Mesenchymal stem cell (in vitro differentiated cells and primary cell): ENCODE measurements around the gene NAV2.
"Not testable (repeated sequence)": the region's sequence is repeated elsewhere in the genome, so short reads cannot be mapped to it uniquely, and the experiment has no call there.

Source experiments
- DNase-seq: peaks from one replicate; pipeline ENCODE4 v3.0.0-alpha.2; 2013
- H2AFZ ChIP-seq: one replicate; pipeline ENCODE4 v1.6.1; 2013; ENCODE audit warnings: low read depth, mild to moderate bottlenecking, control low read depth, inconsistent platforms, low read length, moderate library complexity
- H2AK5ac ChIP-seq: 2 replicates; pipeline ENCODE4 v1.6.1; 2013; ENCODE audit warnings: low read length, moderate library complexity, mild to moderate bottlenecking, inconsistent platforms; ENCODE audit not compliant: severe bottlenecking
- H2BK120ac ChIP-seq: one replicate; pipeline ENCODE4 v1.6.1; 2013; ENCODE audit warnings: low read depth, mild to moderate bottlenecking, inconsistent platforms, low read length, moderate library complexity
- H2BK12ac ChIP-seq, 2 experiments: one replicate each; pipeline ENCODE4 v1.6.1; 2013; ENCODE audit warnings: inconsistent platforms in 2 of 2, low read length in 2 of 2, mild to moderate bottlenecking in 2 of 2, moderate library complexity in 2 of 2, control low read depth in 1 of 2
- H2BK15ac ChIP-seq: one replicate; pipeline ENCODE4 v1.6.1; 2013; ENCODE audit warnings: mild to moderate bottlenecking, low read depth, inconsistent platforms; ENCODE audit not compliant: poor library complexity, severe bottlenecking
- H2BK5ac ChIP-seq: 2 replicates; pipeline ENCODE4 v1.6.1; 2013; ENCODE audit warnings: low read depth, mild to moderate bottlenecking, low read length, control low read depth, inconsistent platforms; ENCODE audit not compliant: poor library complexity, severe bottlenecking
- H3K14ac ChIP-seq, 2 experiments: one replicate each; pipeline ENCODE4 v1.6.1; 2013; ENCODE audit warnings: inconsistent platforms in 2 of 2, low read length in 2 of 2, control low read depth in 1 of 2, mild to moderate bottlenecking in 1 of 2, moderate library complexity in 1 of 2
- H3K18ac ChIP-seq, 2 experiments: one replicate each; pipeline ENCODE4 v1.6.1; 2013; ENCODE audit warnings: inconsistent platforms in 2 of 2, low read length in 2 of 2, control low read depth in 1 of 2, low read depth in 1 of 2, mild to moderate bottlenecking in 1 of 2
- H3K23ac ChIP-seq, 2 experiments: one replicate each; pipeline ENCODE4 v1.6.1; 2013; ENCODE audit warnings: inconsistent platforms in 2 of 2, low read length in 2 of 2, mild to moderate bottlenecking in 2 of 2, moderate library complexity in 2 of 2, control low read depth in 1 of 2
- H3K27ac ChIP-seq: 2 replicates; pipeline ENCODE4 v1.5.1; 2013; ENCODE audit warnings: mild to moderate bottlenecking, moderate library complexity, low read length, control low read depth, inconsistent platforms; ENCODE audit not compliant: poor library complexity, severe bottlenecking
- H3K27me3 ChIP-seq, 2 experiments: 2 replicates each; pipeline versions ENCODE4 v1.6.1 to v1.7.0; 2013; ENCODE audit warnings: low read length in 2 of 2, mild to moderate bottlenecking in 2 of 2, moderate library complexity in 2 of 2, control low read depth in 1 of 2, inconsistent platforms in 1 of 2; ENCODE audit not compliant: control insufficient read depth in 1 of 2, insufficient read depth in 1 of 2
- H3K36me3 ChIP-seq, 2 experiments: 2 replicates each; pipeline versions ENCODE4 v1.6.1 to v1.7.0; 2013; ENCODE audit warnings: low read length in 2 of 2, control low read depth in 1 of 2, inconsistent platforms in 1 of 2, low read depth in 1 of 2, mild to moderate bottlenecking in 1 of 2; ENCODE audit not compliant: insufficient read depth in 2 of 2, control insufficient read depth in 1 of 2
- H3K4ac ChIP-seq, 2 experiments: one replicate each; pipeline ENCODE4 v1.6.1; 2013; ENCODE audit warnings: inconsistent platforms in 2 of 2, low read length in 2 of 2, mild to moderate bottlenecking in 2 of 2, moderate library complexity in 2 of 2, control low read depth in 1 of 2, low read depth in 1 of 2
- H3K4me1 ChIP-seq: 2 replicates; pipeline ENCODE4 v1.6.1; 2013; ENCODE audit warnings: low read depth, low read length, control low read depth; ENCODE audit not compliant: control insufficient read depth, insufficient read depth
- H3K4me2 ChIP-seq: 2 replicates; pipeline ENCODE4 v1.6.1; 2013; ENCODE audit warnings: low read length, mild to moderate bottlenecking, inconsistent platforms; ENCODE audit not compliant: poor library complexity, severe bottlenecking
- H3K4me3 ChIP-seq, 2 experiments: 2 replicates each; pipeline versions ENCODE4 v1.5.1 to v1.7.0; 2013; ENCODE audit warnings: low read length in 2 of 2, mild to moderate bottlenecking in 2 of 2, control low read depth in 1 of 2, low read depth in 1 of 2; ENCODE audit not compliant: insufficient read depth in 1 of 2
- H3K79me1 ChIP-seq: replicated peaks from 2 replicates; pipeline ENCODE4 v1.6.1; 2013; ENCODE audit warnings: mild to moderate bottlenecking, control low read depth, low read length, inconsistent platforms; ENCODE audit not compliant: poor library complexity, severe bottlenecking
- H3K9ac ChIP-seq: 2 replicates; pipeline ENCODE4 v1.7.0; 2013; ENCODE audit warnings: mild to moderate bottlenecking, low read length, moderate library complexity
- H3K9me3 ChIP-seq: 2 replicates; pipeline ENCODE4 v1.7.0; 2013; ENCODE audit warnings: mild to moderate bottlenecking, low read length; ENCODE audit not compliant: control insufficient read depth
- H4K8ac ChIP-seq: one replicate; pipeline ENCODE4 v1.6.1; 2013; ENCODE audit warnings: inconsistent platforms, mild to moderate bottlenecking, low read length, moderate library complexity
- H4K91ac ChIP-seq: one replicate; pipeline ENCODE4 v1.6.1; 2013; ENCODE audit warnings: mild to moderate bottlenecking, low read length, inconsistent platforms
- WGBS: methylation state at CpG from one replicate; pipeline ENCODE4 v1.1.7; 2013; ENCODE audit warnings: mixed read lengths; 5-methylcytosine and 5-hydroxymethylcytosine counted together

The NAV2 gene

DNA sequence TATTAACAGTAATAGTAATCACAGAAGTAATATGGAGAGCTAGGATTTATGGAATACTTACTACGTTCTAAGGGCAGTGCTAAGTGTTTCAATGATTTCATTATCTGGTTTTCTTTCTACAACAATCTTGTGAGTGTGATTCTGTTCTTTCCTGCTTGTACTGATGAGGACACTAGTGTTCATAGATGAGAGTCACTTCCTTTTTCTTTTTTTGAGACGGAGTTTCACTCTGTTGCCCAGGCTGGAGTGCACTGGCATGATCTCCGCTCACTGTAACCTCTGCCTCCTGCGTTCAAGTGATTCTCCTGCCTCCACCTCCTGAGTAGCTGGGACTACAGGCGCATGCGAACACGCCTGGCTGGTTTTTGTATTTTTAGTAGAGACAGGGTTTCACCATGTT is 366.2 kb downstream of the NAV2 start:
- Histone ChIP-seq H3K14ac (no peak overlapping the region), H4K91ac (no peak overlapping the region), H3K4me1 (no peaks in the 10 kb centered on the region), H3K9ac (no peak overlapping the region), H2AK5ac (no peak overlapping the region), H3K27me3 (no peaks in the 10 kb centered on the region), H4K8ac (no peak overlapping the region), H3K4me2 (no peak overlapping the region), H3K18ac (no peak overlapping the region), H2BK15ac (no peak overlapping the region), H3K4me3 (no peak overlapping the region), H2BK120ac (no peak overlapping the region), H2BK5ac (no peak overlapping the region), H3K79me1 (no peaks in the 10 kb centered on the region), H2BK12ac (no peak overlapping the region), H2AFZ (no peak overlapping the region), H3K36me3 (peaks cover 23 to 90% of the 10 kb centered on the region in 2 experiments), H3K23ac (no peak overlapping the region), H3K27ac (no peak overlapping the region), H3K4ac (no peak overlapping the region), H3K9me3 (no peaks in the 10 kb centered on the region)
- DNase-seq = no peak
- WGBS = 96% methylated on average over 7 of the region's 7 CpGs

DNA sequence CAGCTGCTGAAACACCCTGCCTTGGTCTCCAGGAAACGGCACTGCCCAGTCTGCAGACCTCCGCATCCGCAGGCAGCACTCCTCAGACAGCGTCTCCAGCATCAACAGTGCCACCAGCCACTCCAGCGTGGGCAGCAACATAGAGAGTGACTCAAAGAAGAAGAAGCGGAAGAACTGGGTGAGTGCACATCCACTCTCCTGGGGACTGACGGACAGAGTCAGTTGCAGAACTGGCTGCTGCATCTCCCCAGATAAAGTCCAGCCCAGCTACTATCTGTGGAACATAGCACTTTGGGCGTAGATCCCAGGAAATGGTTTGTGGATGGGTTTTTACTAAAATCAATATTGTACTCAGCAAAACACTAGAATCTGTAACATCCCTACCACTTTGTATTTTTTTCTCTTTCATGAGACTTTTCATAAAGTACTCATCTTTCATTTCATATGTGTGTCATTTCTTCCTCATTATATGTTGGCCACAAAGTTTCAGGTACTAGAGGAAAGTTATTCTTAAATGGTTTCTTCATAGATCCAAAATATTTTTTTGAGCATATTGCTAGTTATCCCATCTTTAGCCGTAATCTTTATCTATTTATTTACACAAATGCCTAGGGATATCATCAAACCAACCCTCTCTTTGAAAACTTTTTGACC is 367.5 kb downstream of the NAV2 start:
- no peak for DNase-seq
- 78% methylated on average over 5 of the region's 9 CpGs for WGBS
- no peak overlapping the region for H3K4me3 ChIP-seq

DNA sequence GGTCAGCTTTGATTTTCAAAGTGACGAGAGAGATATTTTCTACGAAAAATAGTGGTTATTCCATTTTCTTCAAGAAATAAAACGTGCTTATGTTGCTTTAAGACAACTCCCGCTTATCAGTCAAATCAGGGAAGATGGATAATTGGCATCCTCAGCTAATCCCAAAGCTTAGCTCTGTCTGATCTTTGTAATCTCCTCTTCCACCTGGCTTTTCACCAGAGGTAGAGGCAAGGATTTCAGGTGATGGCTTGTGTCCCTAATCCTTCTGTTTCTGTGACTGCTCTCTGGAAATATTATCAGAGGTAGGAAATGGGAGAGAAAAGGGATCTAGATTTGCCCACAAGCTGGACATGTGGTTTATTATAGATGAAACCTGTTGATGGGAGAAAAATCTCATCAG is 368.7 kb downstream of the NAV2 start:
- Histone ChIP-seq H3K36me3 (peaks cover 27 to 100% of the 10 kb centered on the region in 2 experiments), H3K27ac (no peak overlapping the region), H3K4me2 (no peak overlapping the region), H3K79me1 (no peaks in the 10 kb centered on the region), H3K4ac (no peak overlapping the region), H3K9ac (no peak overlapping the region), H3K4me1 (no peaks in the 10 kb centered on the region), H2BK5ac (no peak overlapping the region), H3K27me3 (no peaks in the 10 kb centered on the region), H2BK12ac (no peak overlapping the region), H2BK15ac (no peak overlapping the region), H2BK120ac (no peak overlapping the region), H3K4me3 (no peak overlapping the region), H3K14ac (no peak overlapping the region), H3K9me3 (no peaks in the 10 kb centered on the region), H4K91ac (no peak overlapping the region), H3K18ac (no peak overlapping the region), H2AK5ac (no peak overlapping the region), H4K8ac (no peak overlapping the region), H3K23ac (no peak overlapping the region), H2AFZ (no peak overlapping the region)
- no peak for DNase-seq
- WGBS = 99% methylated on average over 4 of the region's 4 CpGs

More for the DNA sequence above, 367.5 kb downstream of the NAV2 start:
- peaks cover 24 to 99% of the 10 kb centered on the region in 2 experiments for H3K36me3 ChIP-seq
- no peaks in the 10 kb centered on the region for H3K4me1 ChIP-seq
- H3K79me1 ChIP-seq = no peaks in the 10 kb centered on the region
- no peak overlapping the region for H2BK15ac ChIP-seq
- H2BK5ac ChIP-seq = no peak overlapping the region
- H3K9ac ChIP-seq = no peak overlapping the region
- H3K4ac ChIP-seq = no peak overlapping the region
- H2AK5ac ChIP-seq = no peak overlapping the region
- H3K4me2 ChIP-seq = no peak overlapping the region
- no peak overlapping the region for H2BK12ac ChIP-seq
- H3K27ac ChIP-seq = no peak overlapping the region
- no peaks in the 10 kb centered on the region for H3K27me3 ChIP-seq
- no peak overlapping the region for H2AFZ ChIP-seq
- H3K23ac ChIP-seq = no peak overlapping the region
- no peak overlapping the region for H4K91ac ChIP-seq
- H3K9me3 ChIP-seq = no peaks in the 10 kb centered on the region
- H4K8ac ChIP-seq = no peak overlapping the region
- no peak overlapping the region for H3K14ac ChIP-seq
- H3K18ac ChIP-seq = no peak overlapping the region
- no peak overlapping the region for H2BK120ac ChIP-seq

DNA sequence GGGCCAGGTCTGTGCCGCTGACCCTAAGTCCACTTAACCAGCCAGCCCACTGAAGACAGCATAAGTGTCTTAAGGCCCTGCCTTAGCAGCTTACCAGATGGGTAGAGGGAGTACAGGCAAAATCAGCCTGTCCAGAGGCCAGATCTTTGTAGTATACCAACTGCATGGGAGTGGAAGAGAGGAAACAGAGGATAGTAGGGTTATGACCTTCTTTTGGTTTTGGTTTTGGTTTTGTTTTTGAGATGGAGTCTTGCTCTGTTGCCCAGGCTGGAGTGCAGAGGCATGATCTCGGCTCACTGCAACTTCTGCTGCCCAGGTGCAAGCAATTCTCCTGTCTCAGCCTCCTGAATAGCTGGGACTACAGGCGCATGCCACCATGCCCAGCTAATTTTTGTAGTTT is 371.2 kb downstream of the NAV2 start:
- H3K4me3 ChIP-seq, H2BK5ac ChIP-seq, H3K27ac ChIP-seq, H4K91ac ChIP-seq, H3K18ac ChIP-seq, H2BK12ac ChIP-seq, H3K9ac ChIP-seq, H3K9me3 ChIP-seq, H2BK120ac ChIP-seq, H3K4me1 ChIP-seq, H3K27me3 ChIP-seq, H4K8ac ChIP-seq, H2AFZ ChIP-seq, H3K79me1 ChIP-seq, H2AK5ac ChIP-seq, H3K23ac ChIP-seq, H3K4me2 ChIP-seq, DNase-seq, H3K4ac ChIP-seq, H3K14ac ChIP-seq, H2BK15ac ChIP-seq: not testable (repeated sequence)
- WGBS = 98% methylated on average over 3 of the region's 3 CpGs
- H3K36me3 ChIP-seq = peaks cover 31 to 100% of the 10 kb centered on the region in 2 experiments
